Gastroesophageal sphincter (tissue), 3 donors: Measurements from ENCODE around the gene MED27.

Experiments
- EP300 ChIP-seq: sonication (generic); formaldehyde crosslinking; IDR thresholded peaks from one replicate; pipeline ENCODE4 v1.6.1; 2017; ENCODE audit warnings: antibody characterized with exemption, mild to moderate bottlenecking
- POLR2A ChIP-seq, 2 donors: fragments of 450-650 bp; IDR thresholded peaks; one replicate each; pipeline ENCODE4 v1.6.1; 2017; ENCODE audit warnings: antibody characterized with exemption in 2 of 2, mild to moderate bottlenecking in 2 of 2, moderate library complexity in 1 of 2
- POLR2AphosphoS5 ChIP-seq: sonication (generic); formaldehyde crosslinking; IDR thresholded peaks from one replicate; pipeline ENCODE4 v1.6.1; 2017; ENCODE audit warnings: antibody characterized with exemption
- TF ChIP-seq, protein P1 (sequence below), 4 experiments: fragments of 200-600 bp in 2 of 4; fragments of 450-650 bp in 2 of 4; sonication (generic) in 1 of 4; IDR thresholded peaks; one replicate each; pipeline ENCODE4 v1.5.1; 2017 to 2019; ENCODE audit warnings: antibody characterized with exemption in 4 of 4, mild to moderate bottlenecking in 2 of 4, moderate library complexity in 2 of 4

GRCh38 chr9:131833906-131834305 lies 245.8 kb downstream of the MED27 start:
- TF ChIP-seq, protein P1, sequence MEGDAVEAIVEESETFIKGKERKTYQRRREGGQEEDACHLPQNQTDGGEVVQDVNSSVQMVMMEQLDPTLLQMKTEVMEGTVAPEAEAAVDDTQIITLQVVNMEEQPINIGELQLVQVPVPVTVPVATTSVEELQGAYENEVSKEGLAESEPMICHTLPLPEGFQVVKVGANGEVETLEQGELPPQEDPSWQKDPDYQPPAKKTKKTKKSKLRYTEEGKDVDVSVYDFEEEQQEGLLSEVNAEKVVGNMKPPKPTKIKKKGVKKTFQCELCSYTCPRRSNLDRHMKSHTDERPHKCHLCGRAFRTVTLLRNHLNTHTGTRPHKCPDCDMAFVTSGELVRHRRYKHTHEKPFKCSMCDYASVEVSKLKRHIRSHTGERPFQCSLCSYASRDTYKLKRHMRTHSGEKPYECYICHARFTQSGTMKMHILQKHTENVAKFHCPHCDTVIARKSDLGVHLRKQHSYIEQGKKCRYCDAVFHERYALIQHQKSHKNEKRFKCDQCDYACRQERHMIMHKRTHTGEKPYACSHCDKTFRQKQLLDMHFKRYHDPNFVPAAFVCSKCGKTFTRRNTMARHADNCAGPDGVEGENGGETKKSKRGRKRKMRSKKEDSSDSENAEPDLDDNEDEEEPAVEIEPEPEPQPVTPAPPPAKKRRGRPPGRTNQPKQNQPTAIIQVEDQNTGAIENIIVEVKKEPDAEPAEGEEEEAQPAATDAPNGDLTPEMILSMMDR (IDR thresholded peaks at IDR 0.05): no peak
- TF ChIP-seq POLR2A (IDR thresholded peaks at IDR 0.05) (no peak), POLR2AphosphoS5 (no peak), EP300 (no peak)
